Immature natural killer cell (primary cell): ENCODE results near the gene SEC14L6. TPM values are rescaled to one million over a fixed set of nuclear protein-coding genes. Genes with fewer than 3 reads are reported as not detected.

Experiments used
- DNase-seq, 3 donors: peaks; one replicate each; pipeline ENCODE4 v3.0.0; 2022; ENCODE audit warnings: mixed read lengths in 1 of 3
- H3K27ac Mint-ChIP-seq, 6 donors: one replicate each; pipeline ENCODE4 v1.8.0; 2020; ENCODE audit warnings: mixed read lengths in 6 of 6, mild to moderate bottlenecking in 5 of 6, inconsistent platforms in 4 of 6, moderate library complexity in 3 of 6
- H3K27me3 Mint-ChIP-seq, 3 donors: one replicate each; pipeline ENCODE4 v1.8.0; 2020 to 2021; ENCODE audit warnings: low read depth in 3 of 3, mild to moderate bottlenecking in 3 of 3, mixed read lengths in 3 of 3, moderate library complexity in 3 of 3, inconsistent platforms in 1 of 3
- H3K36me3 Mint-ChIP-seq, 3 donors: one replicate each; pipeline ENCODE4 v1.8.0; 2020; ENCODE audit warnings: mixed read lengths in 3 of 3, inconsistent platforms in 2 of 3, mild to moderate bottlenecking in 2 of 3
- H3K4me1 Mint-ChIP-seq, 2 donors: one replicate each; pipeline ENCODE4 v1.8.0; 2020; ENCODE audit warnings: inconsistent platforms in 2 of 2, mild to moderate bottlenecking in 2 of 2, mixed read lengths in 2 of 2, moderate library complexity in 1 of 2
- H3K4me3 Mint-ChIP-seq, 5 donors: one replicate each; pipeline ENCODE4 v1.8.0; 2020; ENCODE audit warnings: mild to moderate bottlenecking in 5 of 5, mixed read lengths in 5 of 5, inconsistent platforms in 3 of 5, moderate library complexity in 3 of 5
- H3K9me3 Mint-ChIP-seq, 6 donors: one replicate each; pipeline ENCODE4 v1.8.0; 2020; ENCODE audit warnings: mild to moderate bottlenecking in 6 of 6, mixed read lengths in 6 of 6, inconsistent platforms in 4 of 6, moderate library complexity in 3 of 6
- polyA plus RNA-seq, 3 donors: library from polyadenylated mRNA; unstranded; fragments of 300-500 nt; fragmentation: Illumina TruSeq; gene quantifications; one replicate each; pipeline ENCODE4 v1.2.3, GENCODE V29; 2021

SEC14L6 gene
- polyA plus RNA-seq, 3 donors from 2014 or later = 1.0 TPM; not detected in 2

GRCh38 chr22:30490399-30490798, 56.1 kb downstream of the SEC14L6 start:
- Mint-ChIP-seq H3K36me3 (no peaks in the 10 kb centered on the region), H3K27ac (no peak overlapping the region), H3K27me3 (peaks cover 0 to 9% (median 5%) of the 10 kb centered on the region in 3 donors), H3K4me1 (no peaks in the 10 kb centered on the region), H3K9me3 (no peaks in the 10 kb centered on the region), H3K4me3 (no peak overlapping the region)
- DNase-seq = no peak

- Mint-ChIP-seq H3K27me3 (peaks cover 4 to 10% (median 4%) of the 10 kb centered on the region in 3 donors), H3K4me3 (no peak overlapping the region), H3K36me3 (no peaks in the 10 kb centered on the region), H3K4me1 (no peaks in the 10 kb centered on the region), H3K9me3 (no peaks in the 10 kb centered on the region), H3K27ac (no peak overlapping the region)
- no peak for DNase-seq
Measured at GRCh38 chr22:30488121-30488520, 58.4 kb downstream of the SEC14L6 start.

GRCh38 chr22:30486661-30487115, 59.9 kb downstream of the SEC14L6 start:
- H3K4me1 Mint-ChIP-seq = no peaks in the 10 kb centered on the region
- no peak overlapping the region for H3K27ac Mint-ChIP-seq
- H3K9me3 Mint-ChIP-seq = no peaks in the 10 kb centered on the region
- DNase-seq = no peak
- no peaks in the 10 kb centered on the region for H3K36me3 Mint-ChIP-seq
- H3K4me3 Mint-ChIP-seq = no peak overlapping the region
- peaks cover 4 to 10% (median 4%) of the 10 kb centered on the region in 3 donors for H3K27me3 Mint-ChIP-seq

- Mint-ChIP-seq H3K27me3 (peaks cover 4 to 13% (median 5%) of the 10 kb centered on the region in 3 donors), H3K36me3 (no peaks in the 10 kb centered on the region), H3K4me1 (no peaks in the 10 kb centered on the region), H3K9me3 (no peaks in the 10 kb centered on the region), H3K27ac (no peak overlapping the region), H3K4me3 (no peak overlapping the region)
- DNase-seq = no peak
Measured at GRCh38 chr22:30486118-30486517, 60.4 kb downstream of the SEC14L6 start.

- Mint-ChIP-seq H3K9me3 (no peaks in the 10 kb centered on the region), H3K4me3 (no peak overlapping the region), H3K27ac (no peak overlapping the region), H3K27me3 (peaks cover 4 to 16% (median 5%) of the 10 kb centered on the region in 3 donors), H3K36me3 (no peaks in the 10 kb centered on the region), H3K4me1 (no peaks in the 10 kb centered on the region)
- DNase-seq = peak; percentile 68 to 75 (median 69)
Measured at GRCh38 chr22:30485362-30485988, 61.1 kb downstream of the SEC14L6 start.

- Mint-ChIP-seq H3K27ac (no peak overlapping the region), H3K27me3 (peaks cover 4 to 16% (median 5%) of the 10 kb centered on the region in 3 donors), H3K9me3 (no peaks in the 10 kb centered on the region), H3K36me3 (no peaks in the 10 kb centered on the region), H3K4me3 (no peak overlapping the region), H3K4me1 (no peaks in the 10 kb centered on the region)
- no peak for DNase-seq
Measured at GRCh38 chr22:30483169-30483568, 63.4 kb downstream of the SEC14L6 start.

DNA sequence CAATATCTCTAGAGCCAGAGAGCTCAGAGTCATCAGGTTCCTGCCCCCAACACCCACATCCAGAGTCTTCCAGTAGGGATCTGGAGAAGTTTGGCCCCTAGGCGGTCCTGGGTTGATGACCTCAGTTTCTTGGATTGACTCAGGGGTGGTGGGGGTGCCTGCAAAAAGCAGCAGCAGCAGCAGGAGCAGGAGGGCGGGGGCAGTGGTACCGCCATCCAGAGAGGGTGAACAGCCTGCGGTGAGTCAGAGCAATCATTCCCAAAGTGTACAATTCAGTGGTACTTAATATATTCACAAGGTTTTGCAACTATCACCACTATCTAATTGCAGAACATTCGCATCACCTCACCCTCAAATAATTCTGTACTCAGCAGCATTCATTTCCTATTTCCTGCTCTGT, 64.8 kb downstream of the SEC14L6 start:
- DNase-seq = no peak
- H3K4me1 Mint-ChIP-seq = no peaks in the 10 kb centered on the region
- no peak overlapping the region for H3K27ac Mint-ChIP-seq
- H3K4me3 Mint-ChIP-seq = no peak overlapping the region
- H3K27me3 Mint-ChIP-seq = peaks cover 2 to 16% (median 4%) of the 10 kb centered on the region in 3 donors
- H3K36me3 Mint-ChIP-seq = no peaks in the 10 kb centered on the region
- H3K9me3 Mint-ChIP-seq = no peaks in the 10 kb centered on the region

DNA sequence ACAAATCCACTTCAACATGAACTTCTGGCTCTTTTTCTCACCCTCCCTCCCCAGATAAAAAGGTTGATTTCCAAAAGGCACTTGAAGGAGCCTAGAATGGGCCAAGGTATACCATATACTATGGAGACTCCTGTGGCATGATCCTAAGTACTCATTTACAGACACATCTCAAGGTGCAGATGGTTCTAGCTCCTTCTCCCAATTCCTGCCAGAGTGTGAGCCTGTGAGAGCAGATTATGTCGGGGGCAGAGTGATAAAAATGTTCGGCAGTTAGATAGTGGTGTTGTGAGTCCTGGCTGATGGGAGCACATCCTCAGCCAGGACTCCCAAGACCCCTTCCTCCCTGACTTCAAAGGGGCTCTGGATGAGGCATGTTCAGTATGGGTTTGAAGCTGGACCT, 66.6 kb downstream of the SEC14L6 start:
- Mint-ChIP-seq H3K27ac (no peak overlapping the region), H3K9me3 (no peaks in the 10 kb centered on the region), H3K4me1 (no peaks in the 10 kb centered on the region), H3K27me3 (peaks cover 2 to 21% (median 4%) of the 10 kb centered on the region in 3 donors), H3K36me3 (no peaks in the 10 kb centered on the region), H3K4me3 (no peak overlapping the region)
- no peak for DNase-seq

DNA sequence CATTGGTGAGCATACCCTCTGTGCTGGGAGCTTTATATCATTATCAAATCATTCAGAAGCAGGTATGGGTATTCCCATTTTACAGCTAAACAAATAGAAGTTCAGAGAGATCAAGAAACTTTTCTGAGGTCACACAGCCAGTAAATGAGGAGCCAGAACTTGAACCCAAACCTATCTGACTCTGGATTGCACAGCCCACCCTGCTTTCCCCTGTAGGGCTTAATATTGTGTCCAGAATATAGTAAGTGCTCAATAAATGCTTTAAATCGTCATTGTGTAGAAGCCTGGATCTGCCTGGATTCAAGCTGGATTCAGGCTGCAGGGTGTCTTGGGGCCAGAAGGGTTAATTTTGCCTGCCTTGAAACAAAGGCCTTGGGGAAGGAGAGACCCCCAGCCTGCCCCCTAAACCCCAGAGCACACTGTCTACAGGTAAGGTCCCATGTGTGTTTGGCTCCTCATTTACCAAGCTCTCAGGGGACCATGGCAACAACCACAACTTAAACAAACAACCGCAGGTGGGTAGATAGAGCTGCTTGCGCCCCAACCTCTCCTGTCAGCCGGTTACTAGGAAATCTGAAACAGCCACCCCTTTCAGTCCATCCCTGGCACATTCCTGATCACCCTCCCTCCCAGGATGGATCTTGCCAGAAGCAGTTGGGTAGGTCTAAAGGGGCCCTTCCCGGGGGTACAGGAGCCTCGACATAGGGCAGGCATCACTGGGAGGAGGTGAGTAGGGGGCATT, 71.7 kb downstream of the SEC14L6 start:
- H3K4me1 Mint-ChIP-seq = peaks cover 11 to 12% of the 10 kb centered on the region in 2 donors
- H3K9me3 Mint-ChIP-seq = no peaks in the 10 kb centered on the region
- H3K27ac Mint-ChIP-seq = peak overlapping the region in 1 of 6 donors; percentile 21
- no peak for DNase-seq
- H3K36me3 Mint-ChIP-seq = no peaks in the 10 kb centered on the region
- H3K4me3 Mint-ChIP-seq = no peak overlapping the region
- peaks cover 0 to 16% (median 7%) of the 10 kb centered on the region in 3 donors for H3K27me3 Mint-ChIP-seq

DNA sequence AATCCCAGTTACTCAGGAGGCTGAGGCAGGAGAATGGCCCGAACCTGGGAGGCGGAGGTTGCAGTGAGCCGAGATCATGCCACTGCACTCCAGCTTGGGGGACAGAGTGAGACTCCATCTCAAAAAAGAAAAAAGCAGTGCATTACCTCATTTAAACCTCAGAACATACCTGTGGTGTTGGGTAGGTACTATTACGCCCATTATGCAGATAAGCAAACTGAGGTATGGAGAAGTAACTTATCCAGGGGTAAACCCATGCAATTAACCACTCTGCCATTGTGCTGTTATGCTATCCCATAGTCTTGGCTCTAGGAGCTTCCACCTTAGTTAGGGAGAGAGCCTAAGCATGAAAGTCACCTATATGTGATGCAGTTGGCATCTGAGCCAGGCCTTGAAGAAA, 72.4 kb downstream of the SEC14L6 start:
- Mint-ChIP-seq H3K4me3 (no peak overlapping the region), H3K4me1 (peaks cover 11 to 12% of the 10 kb centered on the region in 2 donors), H3K9me3 (no peaks in the 10 kb centered on the region), H3K27me3 (peaks cover 0 to 16% (median 7%) of the 10 kb centered on the region in 3 donors), H3K27ac (no peak overlapping the region), H3K36me3 (no peaks in the 10 kb centered on the region)
- no peak for DNase-seq

DNA sequence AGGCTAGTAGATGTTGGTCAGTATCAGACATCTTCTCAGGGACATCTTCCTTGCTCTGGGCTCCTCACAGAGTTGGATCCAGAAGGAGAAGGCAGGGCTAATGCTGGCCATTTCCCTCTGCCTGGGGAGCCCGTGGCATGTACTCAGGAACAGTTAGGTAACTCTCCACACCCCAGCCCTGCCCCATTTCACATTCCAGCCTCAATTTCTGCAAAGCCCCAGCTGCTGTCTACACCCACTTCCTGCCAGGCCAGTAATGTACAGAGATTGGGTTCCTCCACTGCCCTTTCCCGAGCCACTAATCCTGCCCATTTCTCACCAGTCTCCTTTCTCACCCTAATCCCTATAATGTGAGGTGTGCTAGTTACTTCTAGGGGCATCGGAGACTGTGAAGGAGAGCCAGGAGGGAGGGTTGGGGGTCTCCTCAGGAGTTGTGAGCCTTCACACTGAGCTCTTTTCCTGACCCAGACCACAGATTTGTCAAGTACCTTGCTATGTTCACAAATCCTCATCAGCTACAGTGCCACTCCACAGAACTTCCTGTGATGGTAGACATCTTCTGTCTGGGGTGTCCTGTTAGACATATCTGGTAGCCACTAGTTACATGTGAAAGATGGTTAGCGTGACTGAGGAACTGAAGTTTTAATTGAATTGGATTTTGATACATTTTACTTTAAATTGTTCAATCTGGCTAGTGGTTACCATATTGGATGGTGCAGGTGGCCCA, 73.4 kb downstream of the SEC14L6 start:
- Mint-ChIP-seq H3K4me1 (peaks cover 11 to 12% of the 10 kb centered on the region in 2 donors), H3K27me3 (peaks cover 0 to 16% (median 7%) of the 10 kb centered on the region in 3 donors), H3K4me3 (peak overlapping the region in 3 of 5 donors; percentile 3 to 54 (median 22)), H3K27ac (peak overlapping the region; percentile 46 to 80 (median 72)), H3K36me3 (no peaks in the 10 kb centered on the region), H3K9me3 (no peaks in the 10 kb centered on the region)
- peak; percentile 38 to 43 (median 39) for DNase-seq
